Adipocyte (in vitro differentiated cells): ENCODE data around the gene FAM240A.

Source experiments
- DNase-seq: peaks from one replicate; pipeline ENCODE4 v3.0.0-alpha.2; 2015; ENCODE audit warnings: low read depth
- H3K27me3 ChIP-seq: replicated peaks from 2 replicates; pipeline ENCODE4 v1.7.0; 2013; ENCODE audit warnings: mild to moderate bottlenecking, low read length, moderate library complexity; ENCODE audit not compliant: control insufficient read depth, insufficient read depth
- H3K36me3 ChIP-seq: 2 replicates; pipeline ENCODE4 v1.7.0; 2013; ENCODE audit warnings: low read length, mild to moderate bottlenecking, moderate library complexity; ENCODE audit not compliant: control insufficient read depth, insufficient read depth, severe bottlenecking
- H3K4me1 ChIP-seq: 2 replicates; pipeline ENCODE4 v1.7.0; 2013; ENCODE audit warnings: mild to moderate bottlenecking, low read length, moderate library complexity; ENCODE audit not compliant: control insufficient read depth, insufficient read depth
- H3K4me3 ChIP-seq: 2 replicates; pipeline ENCODE4 v1.7.0; 2013; ENCODE audit warnings: mild to moderate bottlenecking, low read length, moderate library complexity
- H3K9ac ChIP-seq: 2 replicates; pipeline ENCODE4 v1.7.0; 2013; ENCODE audit warnings: mild to moderate bottlenecking, low read length, moderate library complexity
- H3K9me3 ChIP-seq: 2 replicates; pipeline ENCODE4 v1.7.0; 2013; ENCODE audit warnings: mild to moderate bottlenecking, low read length, moderate library complexity; ENCODE audit not compliant: control insufficient read depth

FAM240A gene

GRCh38 chr3:46612324-46612723 lies at the start of gene FAM240A:
Gene FAM240A (plus strand): TSS chr3:46612525. CDS start chr3:46612684, 159 bp downstream.
- H3K4me1 ChIP-seq = peaks cover 42% of the 10 kb centered on the region
- H3K4me3 ChIP-seq = no peak within 1 kb of the TSS
- peak; percentile 60 for DNase-seq
- H3K27me3 ChIP-seq = peaks cover 21% of the 10 kb centered on the region
- H3K9ac ChIP-seq = peak within 1 kb of the TSS; percentile 61
- H3K36me3 ChIP-seq = no peaks in the 10 kb centered on the region
- no peaks in the 10 kb centered on the region for H3K9me3 ChIP-seq

GRCh38 chr3:46564190-46565021 lies 47.9 kb upstream of the FAM240A start:
- no peak for DNase-seq
- peaks cover 8% of the 10 kb centered on the region for H3K9me3 ChIP-seq
- H3K27me3 ChIP-seq = no peaks in the 10 kb centered on the region
- no peak overlapping the region for H3K9ac ChIP-seq
- H3K4me3 ChIP-seq = no peak overlapping the region
- peaks cover 21% of the 10 kb centered on the region for H3K4me1 ChIP-seq
- H3K36me3 ChIP-seq = no peaks in the 10 kb centered on the region

GRCh38 chr3:46565077-46565476 lies 47.2 kb upstream of the FAM240A start:
- H3K9ac ChIP-seq = peak overlapping the region; percentile 77
- no peaks in the 10 kb centered on the region for H3K27me3 ChIP-seq
- H3K9me3 ChIP-seq = peaks cover 11% of the 10 kb centered on the region
- DNase-seq = no peak
- peaks cover 18% of the 10 kb centered on the region for H3K4me1 ChIP-seq
- no peaks in the 10 kb centered on the region for H3K36me3 ChIP-seq
- H3K4me3 ChIP-seq = peak overlapping the region; percentile 83

GRCh38 chr3:46565607-46566039 lies 46.7 kb upstream of the FAM240A start:
- peak; percentile 39 for DNase-seq
- no peaks in the 10 kb centered on the region for H3K27me3 ChIP-seq
- peaks cover 18% of the 10 kb centered on the region for H3K4me1 ChIP-seq
- peak overlapping the region; percentile 83 for H3K4me3 ChIP-seq
- H3K9ac ChIP-seq = peak overlapping the region; percentile 77
- H3K36me3 ChIP-seq = no peaks in the 10 kb centered on the region
- peaks cover 11% of the 10 kb centered on the region for H3K9me3 ChIP-seq

DNA sequence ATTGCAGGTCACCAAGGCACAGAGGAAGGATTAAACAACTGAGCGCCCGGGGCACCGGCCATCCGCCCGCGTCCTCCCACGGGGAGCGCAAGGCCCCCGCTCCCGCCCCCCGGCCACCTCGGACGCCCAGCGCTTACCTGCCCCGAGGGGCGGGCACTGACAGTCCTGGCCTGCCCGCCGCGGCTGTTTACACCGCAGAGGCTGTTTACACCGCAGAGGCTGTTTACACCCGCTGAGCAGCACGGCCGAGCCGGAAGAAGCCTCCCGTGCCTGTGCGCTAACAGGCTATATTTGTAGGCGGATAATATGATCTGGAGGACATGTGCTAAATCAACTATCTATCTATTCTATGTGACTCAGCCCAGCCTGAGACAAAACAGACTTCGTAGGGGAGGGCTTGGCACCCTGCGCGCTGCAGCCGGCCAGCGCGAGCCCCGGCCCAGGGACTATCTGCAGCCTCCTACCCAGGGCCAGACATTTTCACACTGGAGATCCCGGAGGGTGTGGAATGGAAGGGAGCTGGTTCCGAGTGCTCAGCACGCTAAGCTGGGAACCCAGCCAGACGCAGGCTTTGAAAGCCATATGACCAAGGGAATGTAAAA lies 46.2 kb upstream of the FAM240A start, which contains the start of gene LRRC2:
Gene LRRC2, minus strand, starts transcription at position 263 of the 602 bp plus-strand sequence. CDS start 14,711 bp downstream, outside the sequence.
- H3K9me3 ChIP-seq = peaks cover 11% of the 10 kb centered on the region
- peak within 1 kb of the TSS; percentile 77 for H3K9ac ChIP-seq
- peak within 1 kb of the TSS; percentile 83 for H3K4me3 ChIP-seq
- H3K27me3 ChIP-seq = no peaks in the 10 kb centered on the region
- H3K4me1 ChIP-seq = peaks cover 18% of the 10 kb centered on the region
- H3K36me3 ChIP-seq = no peaks in the 10 kb centered on the region
- DNase-seq = peak; percentile 76

DNA sequence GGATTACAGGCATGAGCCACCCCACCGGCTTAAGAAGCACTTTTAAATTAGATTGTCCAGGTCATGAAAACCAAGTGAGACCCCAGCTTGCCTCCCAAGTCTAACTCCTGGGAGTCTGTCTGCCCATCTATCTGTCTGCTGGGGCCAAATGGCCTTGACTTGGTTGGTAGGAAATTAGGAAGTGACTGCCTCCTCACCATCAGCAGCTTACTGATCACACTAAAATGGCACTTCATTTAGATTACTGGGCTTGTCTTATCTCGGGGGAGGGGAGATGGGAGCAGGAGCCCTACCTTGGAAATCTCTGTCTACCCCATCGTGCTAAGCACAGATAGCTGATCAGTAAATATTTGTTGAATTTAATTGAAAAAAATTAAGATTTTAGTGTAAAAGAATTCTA lies 40.6 kb upstream of the FAM240A start:
- DNase-seq = no peak
- H3K9ac ChIP-seq = no peak overlapping the region
- H3K4me3 ChIP-seq = no peak overlapping the region
- H3K4me1 ChIP-seq = peaks cover under 1% of the 10 kb centered on the region
- no peaks in the 10 kb centered on the region for H3K36me3 ChIP-seq
- peaks cover 5% of the 10 kb centered on the region for H3K27me3 ChIP-seq
- H3K9me3 ChIP-seq = peaks cover 4% of the 10 kb centered on the region

DNA sequence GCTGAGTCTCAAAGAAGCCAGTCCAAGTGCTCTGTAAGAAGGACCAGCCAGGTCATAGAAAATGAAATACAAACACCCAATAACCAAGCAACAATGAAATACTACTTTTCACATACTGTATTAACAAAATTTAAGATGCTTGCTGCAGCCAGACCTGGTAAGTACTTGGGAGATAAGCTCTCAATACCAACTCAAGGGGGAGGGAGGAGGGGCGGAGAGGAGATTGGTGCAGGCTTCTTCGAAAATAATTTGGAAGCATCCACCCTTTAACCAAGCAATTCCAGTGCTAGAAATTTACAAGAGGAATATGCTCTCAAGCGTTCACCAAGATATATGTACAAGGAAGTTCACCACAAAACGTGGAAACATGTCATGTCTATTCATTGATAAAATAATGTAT lies 38.6 kb upstream of the FAM240A start:
- no peak overlapping the region for H3K9ac ChIP-seq
- no peak for DNase-seq
- no peaks in the 10 kb centered on the region for H3K36me3 ChIP-seq
- H3K27me3 ChIP-seq = peaks cover 9% of the 10 kb centered on the region
- H3K9me3 ChIP-seq = peaks cover 4% of the 10 kb centered on the region
- no peaks in the 10 kb centered on the region for H3K4me1 ChIP-seq
- no peak overlapping the region for H3K4me3 ChIP-seq

DNA sequence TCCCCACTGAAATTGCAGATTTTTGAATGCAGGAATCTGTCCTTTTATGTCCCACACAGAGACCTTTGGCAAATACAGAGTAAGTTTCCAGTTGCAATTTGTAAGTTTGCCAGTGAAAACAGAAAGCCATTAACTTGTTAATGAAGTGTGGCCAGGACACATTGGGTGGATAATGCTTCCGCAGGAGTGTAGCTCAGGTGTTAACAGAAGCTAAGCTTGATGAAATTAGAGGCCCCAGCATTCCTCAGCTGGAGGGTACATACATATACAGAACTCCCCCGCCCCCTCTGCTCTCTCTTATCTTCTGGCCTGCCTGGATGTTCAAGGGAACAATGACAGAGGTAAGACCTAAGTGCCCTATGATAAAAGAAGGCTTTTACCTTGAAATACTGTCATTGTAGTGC lies 38.1 kb upstream of the FAM240A start:
- DNase-seq = no peak
- no peak overlapping the region for H3K4me3 ChIP-seq
- no peaks in the 10 kb centered on the region for H3K36me3 ChIP-seq
- H3K9me3 ChIP-seq = peaks cover 4% of the 10 kb centered on the region
- H3K4me1 ChIP-seq = no peaks in the 10 kb centered on the region
- H3K27me3 ChIP-seq = peaks cover 12% of the 10 kb centered on the region
- no peak overlapping the region for H3K9ac ChIP-seq

- H3K36me3 ChIP-seq = no peaks in the 10 kb centered on the region
- no peak overlapping the region for H3K9ac ChIP-seq
- peaks cover 20% of the 10 kb centered on the region for H3K27me3 ChIP-seq
- no peak overlapping the region for H3K4me3 ChIP-seq
- H3K9me3 ChIP-seq = no peaks in the 10 kb centered on the region
- no peak for DNase-seq
- no peaks in the 10 kb centered on the region for H3K4me1 ChIP-seq
Observed at GRCh38 chr3:46574881-46575576, 37.3 kb upstream of the FAM240A start.

DNA sequence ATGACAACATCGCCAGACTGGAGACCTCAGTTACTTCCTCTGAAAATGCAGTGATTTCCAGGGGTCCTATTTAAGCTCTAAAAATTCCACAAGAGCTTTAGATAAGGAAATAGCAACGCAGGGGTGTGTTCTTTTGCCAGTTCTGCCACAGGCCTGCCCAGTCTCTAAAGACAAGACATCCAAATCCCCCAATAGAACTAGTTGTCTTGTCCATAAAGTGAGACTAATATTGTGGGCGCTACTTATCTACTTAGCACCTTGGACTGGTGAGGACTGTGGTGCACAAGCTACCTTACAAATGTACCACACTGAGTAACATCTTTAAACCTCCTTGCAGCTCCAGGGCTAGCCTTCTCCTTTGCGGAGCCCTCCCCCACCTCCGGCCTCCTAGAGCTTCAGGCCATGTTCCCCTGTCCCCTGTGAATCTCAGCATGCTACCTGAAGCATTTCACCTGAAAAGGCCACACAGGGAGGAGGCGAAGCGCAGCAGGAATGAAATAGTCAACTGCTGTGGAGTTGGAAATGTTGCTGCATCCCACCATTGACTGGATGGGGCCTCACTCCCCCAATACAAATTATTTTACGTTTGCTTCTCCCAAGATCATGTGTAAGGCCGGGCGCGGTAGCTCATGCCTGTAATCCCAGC lies 36.6 kb upstream of the FAM240A start:
- Histone ChIP-seq H3K4me3 (no peak overlapping the region), H3K9me3 (no peaks in the 10 kb centered on the region), H3K9ac (no peak overlapping the region), H3K36me3 (no peaks in the 10 kb centered on the region), H3K27me3 (peaks cover 20% of the 10 kb centered on the region), H3K4me1 (no peaks in the 10 kb centered on the region)
- no peak for DNase-seq

GRCh38 chr3:46576386-46576785 lies 35.9 kb upstream of the FAM240A start:
- H3K4me3 ChIP-seq = no peak overlapping the region
- H3K36me3 ChIP-seq = no peaks in the 10 kb centered on the region
- no peak for DNase-seq
- H3K27me3 ChIP-seq = peaks cover 20% of the 10 kb centered on the region
- no peaks in the 10 kb centered on the region for H3K4me1 ChIP-seq
- no peaks in the 10 kb centered on the region for H3K9me3 ChIP-seq
- H3K9ac ChIP-seq = no peak overlapping the region
